GM19463 (cell line): ENCODE results near the gene PARD3.
"Not testable (repeated sequence)": the region's sequence is repeated elsewhere in the genome, so short reads cannot be mapped to it uniquely, and the experiment has no call there.

Experiments used
- ATAC-seq: cut with Tn5 transposase; IDR thresholded peaks from one replicate; pipeline ENCODE4 v1.9.1; 2021; ENCODE audit warnings: mild to moderate bottlenecking, moderate library complexity; ENCODE audit not compliant: unreplicated experiment

PARD3 gene

DNA sequence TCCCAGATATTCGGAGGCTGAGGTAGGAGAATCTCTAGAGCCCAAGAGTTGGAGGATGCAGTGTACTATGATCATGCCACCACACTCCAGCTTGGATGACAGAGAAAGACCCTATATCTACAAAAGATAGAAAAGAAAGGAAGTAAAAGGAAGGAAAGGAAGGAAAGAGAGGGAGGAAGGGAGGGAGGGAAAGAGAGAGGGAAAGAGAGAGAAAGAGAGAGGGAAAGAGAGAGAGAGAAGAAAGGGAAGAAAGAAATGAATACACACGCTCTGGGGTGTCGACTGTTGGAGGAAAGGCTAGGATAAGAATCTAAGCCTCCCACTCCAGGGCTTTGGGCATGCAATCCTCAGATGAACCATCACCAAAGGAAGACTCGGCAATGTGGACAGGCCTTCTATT, 69.9 kb downstream of the PARD3 start:
- no peak for ATAC-seq

DNA sequence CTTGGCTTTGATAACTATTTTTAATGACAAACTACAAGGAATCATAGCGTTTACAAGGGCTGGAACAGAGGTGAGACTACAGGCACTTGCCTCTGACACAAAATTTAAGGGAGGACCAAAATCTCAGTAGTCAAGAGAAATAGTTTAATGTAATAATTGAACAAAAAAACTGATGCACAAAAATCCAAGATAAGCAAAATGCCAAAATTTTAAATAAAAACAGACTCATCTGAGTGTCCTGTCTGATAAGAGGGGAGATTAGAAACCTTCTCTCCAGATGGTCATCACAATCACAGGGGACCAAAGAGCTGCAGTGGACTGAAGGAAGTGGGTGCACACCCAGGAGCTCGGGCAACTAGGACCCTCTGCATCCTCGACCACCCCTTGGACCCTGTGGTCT, 70.5 kb downstream of the PARD3 start:
- no peak for ATAC-seq

DNA sequence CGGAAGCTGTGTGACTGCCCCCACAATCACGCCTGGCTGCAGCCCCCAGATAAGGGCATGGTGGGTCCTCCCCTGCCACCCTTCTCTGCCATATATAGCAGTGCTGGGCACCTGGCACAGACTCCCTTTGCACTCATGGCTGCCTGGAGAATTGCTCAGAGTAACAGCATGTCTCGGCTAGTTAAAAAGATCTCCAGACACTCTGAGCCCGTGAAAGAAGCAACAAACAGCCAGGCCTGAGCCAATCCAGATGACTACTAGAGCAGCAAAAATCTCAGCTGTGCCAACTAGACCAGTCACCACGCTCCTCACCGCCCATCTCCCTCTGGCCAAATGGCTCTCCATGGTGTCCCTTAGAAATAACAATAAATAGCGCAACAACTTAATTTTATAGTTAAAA, 71.3 kb downstream of the PARD3 start:
- no peak for ATAC-seq

DNA sequence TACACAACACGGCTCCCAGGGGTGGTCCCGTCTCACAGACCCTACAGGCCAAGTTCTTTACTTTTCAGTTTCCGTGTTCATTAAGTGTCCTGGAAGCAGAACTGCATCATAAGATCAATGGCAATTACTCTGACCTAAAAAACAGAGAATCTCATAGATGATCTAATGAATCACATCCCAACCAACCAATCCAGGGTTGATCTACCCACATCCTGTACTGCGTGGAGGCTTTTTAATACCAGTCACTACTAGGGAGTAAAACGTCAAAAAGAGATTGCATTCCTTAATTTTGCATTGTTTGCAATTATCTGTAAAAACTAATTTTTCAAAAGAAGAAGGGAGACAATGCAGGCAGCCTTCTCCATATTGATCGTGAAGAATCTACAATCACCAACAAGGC, 72.6 kb downstream of the PARD3 start:
- ATAC-seq, result no peak

DNA sequence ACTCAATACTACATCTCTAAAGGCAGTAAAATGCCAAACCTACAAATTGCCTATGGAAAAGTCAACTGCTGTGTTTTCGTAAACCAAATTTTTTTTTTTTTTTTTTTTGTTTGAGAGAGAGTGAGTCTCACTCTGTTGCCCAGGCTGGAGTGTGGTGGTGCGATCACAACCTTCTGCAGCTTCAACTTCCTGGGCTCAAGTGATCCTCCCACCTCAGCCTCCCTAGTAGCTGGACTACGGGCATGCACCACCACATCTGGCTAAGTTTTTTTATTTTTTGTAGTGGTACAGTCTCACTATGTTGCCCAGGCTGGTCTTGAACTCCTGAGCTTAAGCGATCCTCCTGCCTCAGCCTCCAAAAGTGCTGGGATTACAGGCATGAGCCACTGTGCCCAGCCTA, 74.0 kb downstream of the PARD3 start:
- ATAC-seq, result not testable (repeated sequence)

DNA sequence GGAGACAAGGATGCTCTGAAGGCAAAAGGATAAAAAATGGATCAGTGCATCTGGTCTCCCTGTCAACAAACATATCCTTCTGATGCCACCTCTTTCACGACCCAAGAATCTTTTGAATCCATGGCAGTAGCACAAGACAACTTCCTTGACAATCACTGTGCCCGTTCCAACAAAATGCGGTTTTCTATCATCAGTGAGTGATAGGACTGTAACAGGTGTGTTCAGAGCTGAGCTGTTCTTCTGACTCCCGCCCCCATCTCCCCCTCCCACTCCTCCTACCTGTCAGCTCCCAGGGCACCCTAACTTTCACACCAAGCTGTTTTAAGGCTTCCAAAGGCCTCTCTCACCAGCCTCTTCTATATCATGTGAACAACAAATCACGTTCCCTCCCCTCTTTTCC, 74.8 kb downstream of the PARD3 start:
- no peak for ATAC-seq

DNA sequence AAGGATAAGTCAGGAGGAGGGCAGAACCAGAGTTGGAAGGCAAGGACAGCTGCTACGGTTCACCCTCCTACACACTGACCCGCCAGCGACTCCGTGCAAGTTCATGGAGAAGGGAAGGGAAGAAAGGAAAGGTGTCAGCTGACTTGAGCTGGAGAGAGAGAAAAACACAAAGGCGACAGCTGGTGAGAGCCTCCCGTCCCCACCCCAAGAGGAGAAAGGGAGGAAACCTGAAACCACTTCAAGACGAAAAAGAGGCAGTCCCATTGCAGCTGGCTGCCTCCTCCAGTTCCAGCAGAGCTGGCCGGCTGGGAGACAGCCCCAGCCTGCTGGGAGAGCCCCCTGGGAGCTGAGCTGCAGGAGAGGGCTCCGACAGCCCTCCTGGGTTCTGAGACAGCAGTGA, 75.2 kb downstream of the PARD3 start:
- no peak for ATAC-seq

DNA sequence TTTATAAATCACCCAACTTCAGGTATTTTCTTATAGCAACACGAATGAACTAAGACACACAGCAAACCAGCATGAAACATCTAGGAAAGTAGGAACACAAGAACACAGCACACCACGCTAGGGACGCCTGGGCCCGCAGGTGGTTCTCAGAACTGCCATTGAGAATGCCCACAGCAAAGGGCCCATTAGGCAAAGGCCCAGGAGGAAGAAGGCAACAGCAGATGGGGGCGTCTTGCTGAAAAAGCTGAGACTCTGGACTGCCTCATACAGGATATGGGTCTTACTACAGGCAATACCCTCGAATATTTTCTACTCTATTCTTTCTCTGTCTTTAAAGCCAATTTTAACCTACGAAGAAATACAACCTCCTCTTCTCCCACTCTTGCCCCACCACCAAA, 77.3 kb downstream of the PARD3 start:
- no peak for ATAC-seq

DNA sequence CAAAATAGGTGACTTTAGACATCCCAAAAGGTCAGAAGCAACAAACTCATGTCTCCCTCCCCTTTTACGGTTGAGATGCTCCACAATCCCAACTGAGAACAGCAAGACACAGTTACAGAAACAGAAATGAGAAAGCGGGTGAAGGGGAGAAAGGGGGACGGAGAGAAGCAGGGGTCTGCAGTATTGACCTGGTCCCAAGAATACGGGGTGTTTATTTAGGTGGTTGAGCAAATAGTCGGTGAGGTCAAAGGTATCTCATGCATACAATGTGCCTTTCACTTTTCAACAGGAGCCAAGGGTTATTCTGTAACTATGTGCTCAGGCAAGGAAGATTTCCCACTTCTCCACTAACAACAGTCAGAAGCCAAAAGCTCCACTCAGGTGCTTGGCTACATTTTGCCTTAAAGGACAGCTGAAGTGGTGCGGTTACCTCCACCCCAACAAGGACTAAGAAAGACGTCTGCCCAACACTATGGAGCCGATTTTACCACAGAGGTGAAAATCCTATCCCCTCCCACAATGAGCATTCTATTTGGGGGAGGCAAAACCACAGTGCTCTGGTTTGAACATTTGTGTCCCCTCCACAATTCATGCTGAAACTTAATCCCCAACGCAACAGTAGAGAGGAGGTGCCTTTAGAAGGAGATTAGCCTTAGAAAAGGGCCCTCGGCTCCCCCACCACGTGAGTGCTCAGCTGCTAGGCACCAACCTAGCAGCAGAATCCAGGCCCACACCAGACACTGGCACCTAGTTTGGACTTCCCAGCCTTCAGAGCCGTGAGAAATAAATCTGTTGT, 77.9 kb downstream of the PARD3 start:
- ATAC-seq, result no peak

DNA sequence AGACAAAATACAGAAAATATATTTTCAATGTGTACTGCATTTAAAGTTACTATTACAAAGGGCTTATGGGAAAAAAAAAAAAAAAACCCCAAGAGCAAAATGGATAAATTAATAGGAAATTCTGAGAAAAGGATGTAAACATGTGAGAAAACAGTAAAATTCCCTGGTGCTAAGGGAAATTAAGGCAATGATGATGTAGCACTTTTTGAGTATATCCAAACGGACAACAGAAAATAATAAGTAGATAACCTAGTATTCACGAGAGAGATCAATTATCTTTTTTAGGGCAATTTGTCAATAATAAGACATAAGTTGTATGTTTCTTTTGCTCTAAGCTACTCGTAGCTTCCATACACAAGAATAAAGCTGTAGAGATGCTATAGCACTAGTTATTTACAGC, 80.2 kb downstream of the PARD3 start:
- no peak for ATAC-seq

DNA sequence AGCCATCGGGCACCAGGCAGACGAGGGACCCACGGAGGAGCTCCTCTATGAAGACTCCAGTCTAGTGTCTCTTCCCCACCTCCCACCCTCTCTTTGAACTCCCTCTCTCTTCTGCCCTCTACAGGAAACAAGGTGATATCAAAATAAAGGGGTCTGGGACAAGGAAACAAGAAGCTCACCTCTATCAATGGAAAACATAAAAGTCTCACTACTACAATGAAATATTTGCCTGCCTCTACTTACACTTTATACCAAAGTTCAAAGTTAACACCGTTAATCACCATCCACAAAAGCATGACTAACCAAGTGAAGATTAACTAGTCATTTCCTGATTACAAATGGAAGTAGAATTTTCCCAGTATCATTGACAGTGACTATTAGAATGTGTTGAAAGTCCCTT, 82.2 kb downstream of the PARD3 start:
- no peak for ATAC-seq

DNA sequence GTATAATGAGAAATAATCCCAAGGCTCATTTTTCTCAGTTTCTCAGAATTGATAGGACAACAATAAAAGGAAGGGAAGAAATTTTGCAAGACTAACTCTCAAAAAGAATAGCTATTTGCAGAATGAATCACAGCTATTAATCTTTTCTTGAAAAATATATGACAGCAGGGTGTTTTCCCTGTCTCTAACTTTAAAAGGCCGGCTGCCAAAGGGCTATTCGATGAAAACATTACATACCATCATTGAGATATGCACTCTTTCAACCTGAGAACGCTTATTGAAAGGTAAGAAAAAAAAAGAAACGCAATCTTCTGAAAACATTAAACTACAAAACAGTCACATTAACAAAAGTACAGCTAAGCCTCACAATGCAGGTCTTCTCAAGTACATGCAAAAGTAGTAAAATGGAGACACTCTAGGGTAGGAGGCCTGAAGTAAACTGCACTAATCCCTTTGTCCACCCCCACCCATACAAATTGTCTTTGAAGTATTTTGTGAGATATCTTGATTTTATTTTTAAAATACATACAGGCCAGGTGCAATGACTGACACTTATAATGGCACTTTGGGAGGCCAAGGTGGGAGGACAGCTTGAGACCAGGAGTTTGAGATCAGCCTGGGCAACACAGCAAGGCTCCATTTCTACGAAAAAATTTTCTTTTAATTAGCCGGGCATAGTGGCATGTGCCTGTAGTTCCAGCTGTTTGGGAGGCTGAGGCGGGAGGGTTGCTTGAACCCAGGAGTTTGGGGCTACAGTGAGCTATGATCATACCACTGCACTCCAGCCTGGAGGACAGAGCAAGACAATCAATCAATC, 83.0 kb downstream of the PARD3 start:
- no peak for ATAC-seq

DNA sequence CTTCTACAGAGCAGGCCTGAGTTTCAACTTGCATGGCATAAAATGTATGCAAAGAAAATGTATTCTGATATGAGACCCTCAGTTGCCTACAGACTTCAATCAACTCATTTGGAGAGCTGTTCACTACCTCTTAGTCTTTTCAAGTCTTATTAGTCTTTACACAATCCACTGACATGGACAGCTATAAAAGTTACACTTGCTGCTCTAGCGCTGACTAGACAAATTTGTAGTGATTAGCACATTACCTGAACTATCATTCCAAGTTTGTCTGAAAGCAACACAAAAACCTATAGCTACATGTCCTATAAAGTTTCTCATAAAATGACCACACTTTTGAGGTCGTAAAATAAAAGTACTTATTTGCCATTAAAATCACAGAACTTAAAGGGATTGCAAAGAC, 83.9 kb downstream of the PARD3 start:
- ATAC-seq, result no peak

DNA sequence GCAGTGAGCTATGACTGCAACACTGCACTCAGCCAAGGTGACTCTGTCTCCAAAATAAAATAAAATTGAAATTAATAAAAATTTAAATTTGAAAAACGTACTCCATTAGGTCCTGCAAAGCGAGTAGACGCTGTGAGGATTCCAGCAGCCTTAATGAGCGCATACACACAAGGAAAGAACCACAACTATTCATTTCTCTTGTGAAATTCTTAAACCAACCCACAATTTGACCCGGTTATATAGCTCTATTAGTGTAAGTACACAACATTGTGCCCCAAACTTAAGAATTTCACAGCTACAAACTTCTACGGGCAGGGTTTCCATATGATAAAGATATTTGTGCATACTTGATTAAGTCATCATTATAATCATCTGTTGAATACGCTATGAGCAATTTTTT, 84.4 kb downstream of the PARD3 start:
- no peak for ATAC-seq

DNA sequence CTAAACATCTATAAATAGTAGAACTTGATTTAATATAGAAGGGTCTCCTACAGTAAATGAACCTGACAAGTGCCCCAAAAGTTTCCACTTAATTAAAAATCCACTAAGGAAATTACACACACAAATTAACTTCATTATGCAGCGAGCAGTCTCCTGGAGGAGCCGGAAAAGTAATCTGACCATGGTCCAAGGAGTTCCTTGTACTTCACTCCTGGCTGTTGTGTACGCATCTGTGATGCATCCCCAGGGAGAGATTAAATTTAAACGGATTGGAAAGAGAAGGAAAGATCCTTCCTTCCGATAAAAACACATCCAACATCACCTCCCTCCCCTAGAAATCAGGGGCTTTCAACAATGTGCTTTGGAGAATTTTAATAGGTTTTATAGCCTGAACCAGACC, 85.5 kb downstream of the PARD3 start:
- ATAC-seq, result no peak

DNA sequence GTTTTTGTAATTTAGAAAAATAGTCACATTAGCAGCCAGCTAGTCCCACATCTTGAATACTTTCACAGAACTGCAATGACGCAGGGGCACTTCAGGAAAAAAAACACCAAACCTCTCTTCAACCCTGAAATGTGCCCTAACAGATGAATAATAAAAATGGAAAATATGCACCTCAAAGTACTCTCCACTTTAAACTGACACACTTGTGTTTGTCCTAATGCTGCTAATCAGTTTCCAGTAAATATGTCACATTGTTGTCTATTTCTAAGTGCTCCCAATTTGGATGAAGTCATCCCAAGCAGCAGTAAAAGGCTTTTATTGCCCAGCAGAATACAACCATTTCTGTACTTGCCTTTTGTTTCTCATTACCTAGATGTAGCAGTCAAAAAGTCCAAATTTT, 86.7 kb downstream of the PARD3 start:
- ATAC-seq, result no peak

DNA sequence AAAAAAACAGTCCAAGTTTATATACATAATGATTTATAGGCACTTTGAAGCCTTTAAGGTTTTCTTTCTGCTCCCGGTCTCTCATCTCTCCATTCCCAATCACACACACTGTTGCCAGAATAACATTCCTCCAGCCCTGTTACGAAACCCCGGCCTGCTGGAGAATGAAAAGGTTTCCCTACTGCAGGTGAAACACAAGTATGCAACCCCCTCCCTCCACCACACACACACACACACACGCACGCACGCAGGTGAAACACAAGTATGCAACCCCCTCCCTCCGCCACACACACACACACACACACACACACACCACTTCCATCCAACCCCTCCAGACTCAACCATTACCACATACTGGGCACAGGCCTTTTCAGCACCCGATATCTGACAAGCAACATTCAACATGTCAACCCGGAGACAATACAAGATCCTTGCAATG, 87.5 kb downstream of the PARD3 start:
- no peak for ATAC-seq

DNA sequence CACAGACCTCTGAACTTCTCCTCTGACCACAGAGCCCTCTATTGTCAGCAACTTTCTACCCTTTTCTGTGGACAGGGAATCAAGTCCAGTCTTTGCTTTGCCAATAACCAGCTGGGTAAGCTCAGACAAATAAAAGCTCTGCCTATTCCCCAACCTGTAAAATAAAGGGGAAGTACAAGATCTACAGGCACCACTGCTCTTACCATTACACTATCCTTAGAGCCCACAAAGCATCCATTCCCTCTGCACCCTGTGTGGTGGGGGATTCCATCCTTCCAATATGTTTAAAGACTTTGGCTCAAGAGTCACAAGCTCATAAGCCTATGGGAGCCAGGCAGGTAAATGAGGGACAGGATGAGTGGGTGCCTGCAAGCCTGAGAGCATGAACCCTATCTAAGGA, 88.2 kb downstream of the PARD3 start:
- no peak for ATAC-seq

DNA sequence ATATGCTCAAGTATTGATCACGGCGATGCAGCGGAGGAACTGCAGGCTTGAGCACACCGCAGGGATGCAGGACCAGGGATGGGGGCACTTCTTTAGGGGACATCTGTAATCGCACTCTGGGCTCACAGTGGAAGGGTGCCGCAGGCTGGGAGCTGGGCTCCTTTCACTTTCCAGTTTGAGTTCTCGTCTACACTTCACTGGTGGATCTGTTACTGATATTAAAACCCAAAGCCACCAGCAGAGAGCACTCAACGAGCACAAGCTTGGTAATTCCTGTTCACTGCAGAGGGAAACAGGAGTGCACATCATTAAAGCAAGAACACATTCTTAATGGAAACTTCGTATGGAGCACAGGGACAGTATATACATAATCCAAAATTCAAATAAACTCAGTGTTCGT, 91.3 kb downstream of the PARD3 start:
- ATAC-seq, result peak; percentile 72

DNA sequence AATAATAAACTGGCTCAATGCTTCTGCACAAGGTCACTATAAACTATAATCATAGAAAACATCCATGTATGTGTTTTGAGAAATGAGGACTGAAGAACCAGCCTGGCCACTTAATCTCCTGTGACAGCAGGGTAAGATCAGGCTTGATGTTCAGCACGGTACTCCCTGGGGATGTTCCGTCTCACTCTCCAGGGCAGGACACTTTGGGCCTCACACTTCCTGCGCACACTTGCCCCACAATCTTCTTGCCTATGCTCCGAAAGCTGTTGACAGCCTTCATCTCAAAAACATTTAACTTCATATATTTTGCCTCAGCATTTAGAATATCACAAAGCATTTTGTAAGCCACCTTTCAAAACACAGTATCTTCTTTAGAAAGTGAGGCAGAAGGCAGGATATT, 92.7 kb downstream of the PARD3 start:
- ATAC-seq, result no peak

DNA sequence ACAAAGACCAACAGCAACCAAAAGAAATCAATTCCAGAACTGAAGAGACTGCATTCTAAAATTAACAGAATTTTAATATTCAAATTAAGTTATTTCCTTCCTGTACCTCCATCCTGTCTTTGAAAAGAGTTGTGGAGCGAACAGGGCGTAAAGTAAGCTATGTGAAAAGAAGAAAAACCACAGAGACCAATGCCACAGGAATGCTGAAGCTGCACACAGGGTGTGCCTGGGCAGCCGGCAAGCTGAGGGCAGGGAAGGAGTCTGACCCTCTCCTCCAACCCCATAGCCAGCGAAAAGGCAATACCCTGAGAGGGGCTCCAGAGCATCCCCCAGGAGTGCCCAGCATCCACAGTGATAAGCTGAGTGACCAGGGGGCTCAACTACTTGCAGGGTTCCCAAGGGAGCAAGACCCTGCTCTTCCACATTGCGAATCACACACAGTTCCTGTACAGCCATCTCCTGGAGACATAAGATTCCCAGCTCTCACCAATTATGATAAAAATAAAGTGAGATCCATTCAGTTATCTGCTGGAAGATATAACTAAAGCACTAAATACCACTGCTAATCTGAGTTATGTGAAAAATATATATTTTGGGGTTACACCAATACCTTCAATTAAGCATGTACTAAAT, 93.8 kb downstream of the PARD3 start:
- ATAC-seq, result no peak

DNA sequence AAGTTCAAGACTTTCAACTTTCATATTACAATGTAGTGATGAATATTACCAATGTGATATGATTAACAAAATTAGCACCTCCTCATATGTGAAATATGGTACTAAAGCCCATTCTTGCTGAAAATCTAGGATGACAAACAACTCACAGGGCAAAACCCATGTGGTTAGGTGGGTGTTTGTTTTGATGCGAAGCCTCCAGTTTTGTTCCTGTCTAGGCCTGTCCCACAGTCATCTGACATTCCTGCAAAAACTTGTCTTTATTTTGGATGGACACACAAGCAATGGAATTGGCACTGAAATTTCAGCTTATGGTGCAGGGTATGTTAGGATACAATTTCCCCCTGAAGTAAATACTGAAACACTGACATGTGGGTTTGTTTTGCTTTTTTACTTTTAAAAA, 95.3 kb downstream of the PARD3 start:
- ATAC-seq, result no peak
